ENCODE results near the gene ATP1B1.
A peak's percentile ranks its signal among the peaks of the same experiment; 100 is the strongest.

ATP1B1 gene

GRCh38 chr1:169107603-169108208 is 1.2 kb downstream of the ATP1B1 start:
- no peak for TF ChIP-seq CTCF (IDR thresholded peaks at IDR 0.05; ENCODE audit: borderline replicate concordance, control extremely low read depth, extremely low read depth, insufficient read depth, missing control alignments)
- in situ Hi-C loops (cut with MboI; ENCODE audit: low sequenced_read_pairs, unreplicated experiment): loop anchor here (25.0 kb wide), 1 partner anchor 495 kb away; no protein-coding TSS in a partner anchor

GRCh38 chr1:169108223-169108622 is 1.7 kb downstream of the ATP1B1 start:
- DNase-seq (ENCODE audit: low spot score): no peak
- in situ Hi-C loops (cut with MboI; ENCODE audit: low sequenced_read_pairs, unreplicated experiment): loop anchor here (25.0 kb wide), 1 partner anchor 496 kb away; no protein-coding TSS in a partner anchor
- no peak for TF ChIP-seq CTCF (IDR thresholded peaks at IDR 0.05; ENCODE audit: borderline replicate concordance, control extremely low read depth, extremely low read depth, insufficient read depth, missing control alignments)

More at GRCh38 chr1:169107603-169108208, 1.2 kb downstream of the ATP1B1 start:
- no peak for DNase-seq (ENCODE audit: low spot score)

- DNase-seq (ENCODE audit: low spot score): peak; percentile 47
- TF ChIP-seq CTCF (IDR thresholded peaks at IDR 0.05; ENCODE audit: borderline replicate concordance, control extremely low read depth, extremely low read depth, insufficient read depth, missing control alignments): peak; percentile 52
- in situ Hi-C loops (cut with MboI; ENCODE audit: low sequenced_read_pairs, unreplicated experiment): loop anchor here (25.0 kb wide), 1 partner anchor 497 kb away; no protein-coding TSS in a partner anchor
These were observed 2.5 kb downstream of the ATP1B1 start for GRCh38 chr1:169108863-169109560.

- DNase-seq (ENCODE audit: low spot score): no peak
- TF ChIP-seq CTCF (IDR thresholded peaks at IDR 0.05; ENCODE audit: borderline replicate concordance, control extremely low read depth, extremely low read depth, insufficient read depth, missing control alignments): no peak
- in situ Hi-C loops (cut with MboI; ENCODE audit: low sequenced_read_pairs, unreplicated experiment): loop anchor here (10.0 to 25.0 kb wide), 2 partner anchors 235 to 497 kb away; no protein-coding TSS in a partner anchor
These were observed 3.2 kb downstream of the ATP1B1 start for GRCh38 chr1:169109561-169110134.

GRCh38 chr1:169110236-169110635 is 3.7 kb downstream of the ATP1B1 start:
- in situ Hi-C loops (cut with MboI; ENCODE audit: low sequenced_read_pairs, unreplicated experiment): loop anchor here (10.0 to 25.0 kb wide), 2 partner anchors 235 to 498 kb away; no protein-coding TSS in a partner anchor
- no peak for TF ChIP-seq CTCF (IDR thresholded peaks at IDR 0.05; ENCODE audit: borderline replicate concordance, control extremely low read depth, extremely low read depth, insufficient read depth, missing control alignments)
- DNase-seq (ENCODE audit: low spot score): no peak

GRCh38 chr1:169110689-169111447 is 4.4 kb downstream of the ATP1B1 start:
- in situ Hi-C loops (cut with MboI; ENCODE audit: low sequenced_read_pairs, unreplicated experiment): loop anchor here (10.0 to 25.0 kb wide), 2 partner anchors 234 to 499 kb away; no protein-coding TSS in a partner anchor
- TF ChIP-seq CTCF (IDR thresholded peaks at IDR 0.05; ENCODE audit: borderline replicate concordance, control extremely low read depth, extremely low read depth, insufficient read depth, missing control alignments): no peak
- no peak for DNase-seq (ENCODE audit: low spot score)

Measured in GM13976 (cell line).